G401 (cell line): ENCODE data around the gene RGS7BP. TPM values are rescaled to one million over a fixed set of nuclear protein-coding genes. Genes with fewer than 3 reads are reported as not detected.
"Not testable (repeated sequence)": the region's sequence is repeated elsewhere in the genome, so short reads cannot be mapped to it uniquely, and the experiment has no call there.

Experiments
- DNase-seq: peaks from one replicate; pipeline ENCODE4 v3.0.0-alpha.2; 2015; ENCODE audit warnings: low spot score
- in situ Hi-C: cut with HindIII; loops from 2 replicates; pipeline ENCODE4 v1.10.0; 2016; ENCODE audit warnings: low sequenced_read_pairs, mixed read lengths
- total RNA-seq: library from RNA; depleted of rRNA; stranded (reverse); fragments of >200 nt; shearing (Covaris generic); gene quantifications from 2 replicates; pipeline ENCODE4 v1.2.3, GENCODE V29; 2014

RGS7BP gene
- total RNA-seq, 1 experiment from 2014 or later = not detected

- in situ Hi-C loops = no loop called here
- DNase-seq = no peak
Observed at GRCh38 chr5:64532657-64533056, 26.8 kb downstream of the RGS7BP start.

GRCh38 chr5:64534033-64534432 is 28.2 kb downstream of the RGS7BP start:
- peak; percentile 36 for DNase-seq
- in situ Hi-C loops = no loop called here

GRCh38 chr5:64557911-64558310 is 52.1 kb downstream of the RGS7BP start:
- peak; percentile 75 for DNase-seq
- in situ Hi-C loops = no loop called here

- in situ Hi-C loops, DNase-seq: not testable (repeated sequence)
Observed at GRCh38 chr5:64558641-64559040, 52.8 kb downstream of the RGS7BP start.

GRCh38 chr5:64566310-64566916 is 60.6 kb downstream of the RGS7BP start:
- in situ Hi-C loops = no loop called here
- no peak for DNase-seq

DNA sequence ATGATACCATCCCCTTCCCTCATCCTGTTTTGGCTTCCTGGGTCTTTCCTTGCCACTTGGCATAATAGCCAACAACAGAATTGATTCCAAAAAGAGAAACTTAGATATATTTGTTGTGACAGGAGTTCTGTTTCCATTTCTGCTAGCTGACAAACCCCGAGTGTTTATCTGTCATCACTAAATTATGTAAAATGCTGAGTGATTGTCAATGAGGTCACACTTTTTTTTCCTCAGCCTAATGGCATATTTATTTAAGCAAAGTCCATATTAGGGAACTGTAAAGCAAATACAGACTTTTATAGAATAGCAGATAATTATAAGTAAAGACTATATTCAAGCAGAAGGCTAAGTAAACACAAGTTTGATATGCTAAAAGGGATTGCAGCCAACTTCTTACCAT is 64.0 kb downstream of the RGS7BP start:
- in situ Hi-C loops = no loop called here
- DNase-seq = no peak

- no peak for DNase-seq
- in situ Hi-C loops = no loop called here
Observed at GRCh38 chr5:64570395-64570996, 64.7 kb downstream of the RGS7BP start.

- in situ Hi-C loops = no loop called here
Observed at GRCh38 chr5:64575561-64575960, 69.7 kb downstream of the RGS7BP start.

DNA sequence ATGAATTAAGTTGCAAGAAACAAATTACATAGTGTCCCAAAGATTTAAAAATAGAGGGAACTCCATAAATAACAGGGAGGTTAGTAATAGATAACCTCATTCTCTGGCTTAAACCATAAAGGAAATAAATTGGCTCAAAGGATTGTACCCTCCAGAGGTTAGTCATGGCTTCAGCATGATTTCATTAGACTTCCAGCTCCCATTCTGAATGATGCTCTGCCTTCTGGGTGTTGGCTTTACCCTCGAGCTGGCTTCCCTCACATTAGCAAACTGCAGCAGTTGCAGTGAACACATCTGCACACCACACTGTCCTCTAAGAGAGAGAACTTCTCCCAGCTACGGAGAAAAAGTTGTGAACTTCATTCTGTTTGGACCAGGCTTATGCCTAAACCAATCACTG is 70.4 kb downstream of the RGS7BP start:
- in situ Hi-C loops = no loop called here
- no peak for DNase-seq

More at GRCh38 chr5:64575561-64575960, 69.7 kb downstream of the RGS7BP start:
- no peak for DNase-seq

GRCh38 chr5:64585646-64586045 is 79.8 kb downstream of the RGS7BP start:
- no peak for DNase-seq

DNA sequence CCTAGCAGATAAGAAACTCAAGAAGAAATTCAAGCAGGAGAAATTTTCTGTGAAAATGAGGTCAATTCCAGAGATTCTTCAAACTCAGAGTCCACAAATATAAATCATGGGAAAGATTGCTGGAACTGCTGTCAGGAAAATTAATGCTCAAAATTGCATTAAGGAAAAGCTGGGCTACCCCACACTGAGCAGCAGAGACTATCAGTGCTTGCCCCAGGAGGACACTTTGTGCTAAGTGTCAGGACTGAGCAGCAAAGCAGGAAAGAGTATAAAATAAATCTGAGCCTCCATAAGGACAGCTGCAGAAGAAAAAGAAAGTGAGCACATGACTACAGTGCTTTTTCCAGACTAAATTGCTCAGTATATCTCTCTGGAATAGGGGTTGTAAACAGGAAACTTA is 81.6 kb downstream of the RGS7BP start:
- no peak for DNase-seq
- in situ Hi-C loops = no loop called here

More at GRCh38 chr5:64585646-64586045, 79.8 kb downstream of the RGS7BP start:
- in situ Hi-C loops = no loop called here

DNA sequence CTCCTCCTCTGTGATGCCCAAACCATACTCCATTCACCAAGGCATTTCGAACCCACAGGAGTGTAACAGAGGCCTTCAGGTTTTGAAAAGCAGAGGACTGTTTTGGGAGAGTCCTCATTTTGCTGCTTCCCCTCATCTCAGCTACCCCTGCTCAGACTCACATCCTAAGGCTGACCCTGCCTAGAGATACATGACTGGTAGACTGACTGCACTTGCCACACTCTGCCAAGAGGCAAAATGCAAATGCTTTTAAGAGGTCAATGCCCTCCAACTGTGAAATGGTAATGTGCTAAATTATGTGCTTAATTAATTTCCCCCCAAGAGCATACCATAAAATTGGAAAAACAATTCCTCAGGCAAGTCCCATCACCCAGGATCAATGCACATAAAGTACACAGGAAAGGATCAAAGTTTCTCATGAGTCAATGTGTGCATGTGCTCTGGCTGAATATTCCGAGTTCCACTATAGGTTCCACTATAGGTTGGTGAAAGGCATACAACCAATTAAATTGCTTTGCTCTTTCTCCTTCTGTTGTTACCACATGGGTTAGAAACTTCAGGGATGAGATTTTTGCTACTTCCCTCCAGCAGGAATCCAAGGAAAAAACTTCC is 87.0 kb downstream of the RGS7BP start:
- no peak for DNase-seq
- in situ Hi-C loops = no loop called here

DNA sequence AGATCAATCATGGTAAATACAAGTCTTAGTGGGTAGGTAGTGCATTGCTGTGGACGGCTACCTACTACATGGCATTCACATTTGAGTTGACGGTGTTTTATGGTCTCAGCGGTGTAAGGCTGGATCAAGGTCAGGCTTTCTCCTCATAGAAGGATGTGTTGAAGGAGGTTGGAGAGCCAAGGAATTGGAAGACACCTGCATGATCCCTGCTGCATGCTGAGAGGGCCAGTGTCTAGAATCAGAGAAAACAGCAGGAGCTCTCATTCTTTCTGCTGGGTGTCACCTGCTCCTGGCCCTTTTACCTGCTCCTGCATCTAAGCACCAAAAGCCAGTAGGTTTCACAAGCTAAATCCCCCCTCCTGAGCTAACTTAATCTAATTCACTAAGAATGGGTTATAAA is 88.2 kb downstream of the RGS7BP start:
- DNase-seq = no peak
- in situ Hi-C loops = no loop called here

DNA sequence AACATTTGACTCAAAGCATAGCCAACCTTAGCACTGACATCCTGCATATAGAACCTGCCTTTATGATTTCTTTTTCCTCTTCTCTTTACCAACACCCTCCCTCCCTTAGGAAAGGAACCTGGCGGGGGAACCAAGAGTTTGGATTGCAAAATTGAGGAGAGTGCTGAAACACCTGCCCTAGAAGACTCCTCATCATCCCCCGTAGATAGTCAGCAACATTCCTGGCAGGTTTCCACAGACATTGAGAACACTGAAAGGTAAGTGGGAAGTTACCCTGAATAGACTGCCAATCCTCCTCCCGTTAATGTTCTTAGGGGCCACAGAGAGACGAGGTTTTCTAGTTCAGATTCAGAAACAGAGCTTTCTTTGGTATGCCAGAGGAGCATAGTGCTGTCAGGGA is 88.8 kb downstream of the RGS7BP start:
- in situ Hi-C loops = no loop called here
- DNase-seq = no peak

- peak; percentile 70 for DNase-seq
- in situ Hi-C loops = no loop called here
Observed at GRCh38 chr5:64595031-64595855, 89.4 kb downstream of the RGS7BP start.

DNA sequence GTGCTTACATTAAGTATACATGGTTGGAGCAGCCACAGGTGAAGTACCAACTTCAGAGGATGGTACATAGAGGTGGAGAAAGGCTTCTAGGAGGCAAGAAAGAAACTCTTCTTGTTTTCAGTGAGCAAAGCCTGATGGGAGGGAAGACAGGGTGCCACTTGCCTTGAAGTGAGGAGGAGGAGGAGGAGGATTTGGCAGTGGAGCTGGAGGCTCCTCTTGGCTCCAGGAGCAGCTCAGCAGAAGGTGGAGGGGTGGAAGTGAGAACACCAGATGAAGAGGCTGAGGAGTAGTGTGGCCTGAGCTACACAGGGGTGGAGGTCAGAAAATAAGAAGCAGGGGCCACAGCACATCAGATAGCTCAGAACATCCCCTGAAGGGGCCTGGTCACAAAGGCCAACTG is 93.4 kb downstream of the RGS7BP start:
- DNase-seq = no peak
- in situ Hi-C loops = no loop called here

DNA sequence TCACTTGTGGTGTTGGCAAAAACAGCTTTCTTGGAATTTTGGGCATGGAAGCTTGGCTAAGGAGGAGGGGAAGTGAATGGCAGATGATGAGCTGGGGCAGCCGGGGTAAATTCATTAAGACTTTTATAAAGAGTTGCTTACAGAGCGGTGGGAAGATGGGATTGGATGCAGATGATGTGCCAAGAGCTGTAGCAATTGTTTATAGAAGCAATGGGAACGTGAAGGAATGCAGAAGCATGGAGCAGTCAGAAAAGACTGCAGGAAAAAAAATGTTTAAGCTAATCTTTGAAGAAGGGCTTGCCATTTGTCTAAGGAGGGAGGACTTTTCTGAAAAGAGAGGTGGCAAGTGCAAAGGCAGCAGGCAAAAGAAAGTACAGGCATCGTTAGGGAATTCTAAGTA is 97.9 kb downstream of the RGS7BP start:
- DNase-seq = no peak
- in situ Hi-C loops = no loop called here

DNA sequence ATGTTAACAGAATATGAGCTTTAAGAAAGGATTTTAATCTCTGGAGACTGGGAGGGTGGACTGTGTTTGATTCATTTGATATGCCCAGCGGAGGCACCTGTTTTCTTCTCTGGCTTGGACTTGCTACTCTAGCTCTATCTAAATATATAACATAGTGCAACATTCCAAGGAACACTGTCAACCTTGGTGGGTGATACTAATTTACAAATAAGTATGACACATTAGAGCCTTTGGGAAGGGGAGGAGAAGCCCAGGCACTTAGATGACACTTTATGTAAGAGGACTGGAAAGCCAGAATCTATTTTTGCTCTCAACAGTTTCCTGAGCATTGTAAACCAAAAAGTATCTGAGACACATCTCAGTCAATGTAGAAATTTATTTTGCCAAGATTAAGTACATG is 101.1 kb downstream of the RGS7BP start:
- DNase-seq = no peak
- in situ Hi-C loops = no loop called here

DNA sequence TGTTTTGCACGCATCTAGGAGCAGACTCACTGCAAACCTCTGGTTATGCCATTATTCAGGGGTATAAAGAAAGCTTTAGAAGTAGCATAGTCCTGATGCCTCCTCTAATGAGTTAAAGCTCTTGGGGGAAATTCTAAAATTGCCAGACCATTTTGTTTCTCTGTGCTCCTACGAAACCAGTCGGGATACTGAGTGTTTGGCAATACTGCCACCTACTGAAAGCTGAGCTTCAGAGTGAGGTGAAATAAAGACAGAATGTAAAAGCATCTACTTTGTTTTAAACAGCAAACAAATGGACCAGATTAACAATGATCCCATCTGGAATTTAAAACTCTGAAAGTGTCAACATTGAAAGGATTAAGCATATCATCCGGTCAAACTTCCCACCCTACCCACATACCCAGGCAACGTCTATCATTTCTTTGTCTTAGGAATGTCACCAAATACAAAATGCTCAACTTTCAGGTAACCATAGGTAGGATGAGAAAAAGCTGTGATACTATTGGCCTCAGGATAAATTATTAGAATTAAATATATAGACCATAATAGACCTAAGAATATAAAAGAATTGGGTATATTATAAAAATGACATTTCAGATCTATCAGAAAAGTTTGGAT is 106.6 kb downstream of the RGS7BP start:
- in situ Hi-C loops = no loop called here
- DNase-seq = peak; percentile 81

GRCh38 chr5:64615895-64616294 is 110.1 kb downstream of the RGS7BP start:
- in situ Hi-C loops = no loop called here

More at GRCh38 chr5:64615895-64616294, 110.1 kb downstream of the RGS7BP start:
- no peak for DNase-seq
